Heart left ventricle (tissue), 16 donors: ENCODE results near the gene WWOX. TPM values are rescaled to one million over a fixed set of nuclear protein-coding genes. Genes with fewer than 3 reads are reported as not detected.

ENCODE experiments used
- ATAC-seq, 4 donors: fragments of 200-7000 bp; cut with Tn5 transposase; one replicate each; pipeline ENCODE4 v1.9.1; 2020 to 2022; ENCODE audit warnings: moderate library complexity in 4 of 4, mild to moderate bottlenecking in 3 of 4, moderate number of reproducible peaks in 1 of 4
- DNase-seq, 5 donors: peaks; one replicate each; pipeline ENCODE4 v3.0.0-alpha.2; 2020
- H3K27ac ChIP-seq, 12 donors: fragments of 200-600 bp; sonication (generic) in 4 of 12; one replicate each; pipeline versions ENCODE4 v1.5.0 to v1.8.0; 2016 to 2022; ENCODE audit warnings: mild to moderate bottlenecking in 2 of 12
- H3K27me3 ChIP-seq, 9 donors: fragments of 200-600 bp; sonication (generic) in 2 of 9; one replicate each; pipeline versions ENCODE4 v1.5.1 to v1.8.0; 2016 to 2022; ENCODE audit warnings: mild to moderate bottlenecking in 3 of 9
- H3K36me3 ChIP-seq, 9 donors: fragments of 200-600 bp; sonication (generic) in 2 of 9; one replicate each; pipeline versions ENCODE4 v1.5.0 to v1.8.0; 2018 to 2022; ENCODE audit warnings: mild to moderate bottlenecking in 2 of 9
- H3K4me1 ChIP-seq, 12 donors: fragments of 200-600 bp; sonication (generic) in 4 of 12; one replicate each; pipeline versions ENCODE4 v1.5.0 to v1.8.0; 2016 to 2022; ENCODE audit warnings: mild to moderate bottlenecking in 3 of 12
- H3K4me3 ChIP-seq, 12 donors: fragments of 200-600 bp; sonication (generic) in 4 of 12; one replicate each; pipeline versions ENCODE4 v1.5.0 to v1.8.0; 2017 to 2022; ENCODE audit warnings: mild to moderate bottlenecking in 9 of 12, moderate library complexity in 4 of 12
- H3K9me3 ChIP-seq, 12 donors: fragments of 200-600 bp; sonication (generic) in 4 of 12; one replicate each; pipeline versions ENCODE4 v1.5.0 to v1.8.0; 2016 to 2022; ENCODE audit warnings: mild to moderate bottlenecking in 1 of 12
- CTCF ChIP-seq, 12 donors: fragments of 200-600 bp; sonication (generic) in 4 of 12; IDR thresholded peaks; one replicate each; pipeline versions ENCODE4 v1.5.0 to v1.8.0; 2018 to 2022; ENCODE audit warnings: antibody characterized with exemption in 12 of 12, mild to moderate bottlenecking in 5 of 12
- POLR2A ChIP-seq, 2 donors: fragments of 450-650 bp; IDR thresholded peaks; one replicate each; pipeline ENCODE4 v1.6.1; 2017; ENCODE audit warnings: antibody characterized with exemption in 2 of 2, mild to moderate bottlenecking in 2 of 2, moderate library complexity in 2 of 2
- WGBS, 4 donors: extraction: QIAGEN DNeasy Blood & Tissue Kit in 2 of 4; methylation state at CpG; one replicate each; pipeline versions ENCODE4 v1.1.5 to v1.1.7; 2013 to 2018; 5-methylcytosine and 5-hydroxymethylcytosine counted together
- intact Hi-C, 10 donors: fragments of 100-400 bp; cut with DNase I; formaldehyde crosslinking; loops; one replicate each; pipeline versions ENCODE4 v1.11.1 to v1.14.2; 2022
- polyA plus RNA-seq, 2 donors: library from polyadenylated mRNA; stranded (reverse); fragments of 200-250 nt; gene quantifications; one replicate each; pipeline ENCODE4 v1.2.3, GENCODE V29; 2013
- total RNA-seq, 9 donors: library from RNA; depleted of rRNA in 2 of 9; stranded (reverse); fragments of >200 nt in 2 of 9; fragmentation: NEBNext Ultra II Directional in 3 of 9; extraction: Animal tissue kit (Norgen Biotek cat#: 25700) in 3 of 9; gene quantifications; one replicate each; pipeline versions ENCODE4 v1.1.0 to v1.2.4, GENCODE V29; 2016 to 2023
- donor health status: ischemic (EF 13 %, LVEDD 7.1; RV severe dilation, severe dysfunction).
- donor health status: healthy with polysubstance abuse.
- donor health status: DM: no; HTN: yes; CAD: no.
- donor health status: DM: no; HTN: no; CAD: no.
- donor health status: ischemic (EF 25% LVEDD 6.9; RV normal size, moderate dysfunction).
- donor health status: ischemic (EF 25% LVEDD 5.7; RV mildly dilated, moderate dysfunction).
- donor health status: healthy.
- donor health status: DM: yes; HTN: yes; CAD: no.
- donor health status: ischemic (EF 35%, LVEDD 5.7; RV mildly dilated, moderate dysfunction).
- donor health status: nonischemic (EF 11% LVEDD 7.7; RV severe dilation, severe dysfunction).
- donor health status: DM: yes; HTN: yes; CAD: no.
- donor health status: PGD.
- donor health status: ischemic (EF 29% LVEDD 5.4; RV normal size, mild dysfunction).
- donor health status: nonischemic (EF 23%, LVEDD 6.1; RV moderate dilation, normal function).

The WWOX gene
- total and polyA plus RNA-seq, 11 donors: 4.3 to 18.3 (median 9.1) TPM

DNA sequence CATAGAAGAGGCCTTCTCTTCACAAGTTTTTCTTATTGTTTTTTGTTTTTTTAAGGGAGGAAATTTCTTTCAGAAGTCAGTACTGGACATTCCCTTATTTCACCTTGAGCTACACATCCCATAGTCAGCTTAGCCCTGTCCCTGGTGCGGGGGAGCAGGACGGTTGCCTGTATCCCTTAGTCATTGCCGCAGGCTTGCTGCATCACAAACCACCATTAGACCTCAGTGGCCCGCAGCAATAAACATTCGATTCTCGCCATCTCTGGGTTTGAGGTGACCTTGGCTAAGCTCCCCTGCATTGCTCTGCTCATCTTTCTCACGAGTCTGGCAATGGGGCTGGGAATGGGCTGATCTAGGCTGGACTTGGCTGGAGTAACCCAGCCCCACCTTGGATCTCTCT, 692.5 kb downstream of the WWOX start:
- H3K9me3 ChIP-seq: no peaks in the 10 kb centered on the region
- no peaks in the 10 kb centered on the region for H3K36me3 ChIP-seq
- H3K4me3 ChIP-seq: no peak overlapping the region
- no peaks in the 10 kb centered on the region for H3K27me3 ChIP-seq
- WGBS, 4 donors: 80 to 95% (median 82%) methylated on average over 7 of the region's 7 CpGs
- DNase-seq: no peak
- ATAC-seq: no peak
- no peak overlapping the region for H3K27ac ChIP-seq
- intact Hi-C loops: no loop called here
- peaks cover 0 to 8% (median 0%) of the 10 kb centered on the region in 12 donors for H3K4me1 ChIP-seq
- TF ChIP-seq CTCF (IDR thresholded peaks at IDR 0.05) (no peak), POLR2A (IDR thresholded peaks at IDR 0.05) (no peak)

DNA sequence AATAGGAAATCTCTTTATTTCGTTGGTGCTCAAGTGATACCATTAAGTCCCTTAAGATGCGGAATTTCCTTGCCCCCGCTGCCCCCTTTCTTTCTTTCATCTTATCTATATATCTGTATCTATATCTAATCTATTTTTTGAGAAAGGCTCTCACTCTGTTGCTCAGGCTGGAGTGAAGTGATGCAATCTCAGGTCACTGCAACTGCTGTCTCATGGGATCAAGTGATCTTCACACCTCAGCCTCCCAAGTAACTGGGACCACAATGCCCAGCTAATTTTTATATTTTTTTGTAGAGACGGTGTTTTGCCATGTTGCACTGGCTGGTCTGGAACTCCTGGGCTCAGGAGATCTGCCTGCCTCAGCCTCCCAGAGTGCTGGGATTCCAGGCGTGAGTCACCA, 693.5 kb downstream of the WWOX start:
- WGBS, 4 donors: 95 to 99% (median 95%) methylated on average over 5 of the region's 5 CpGs
- H3K36me3 ChIP-seq: no peaks in the 10 kb centered on the region
- no peak overlapping the region for H3K27ac ChIP-seq
- no peaks in the 10 kb centered on the region for H3K9me3 ChIP-seq
- DNase-seq (no peak), ATAC-seq (no peak)
- intact Hi-C loops: no loop called here
- no peaks in the 10 kb centered on the region for H3K27me3 ChIP-seq
- no peak overlapping the region for H3K4me3 ChIP-seq
- TF ChIP-seq POLR2A (IDR thresholded peaks at IDR 0.05) (no peak), CTCF (IDR thresholded peaks at IDR 0.05) (no peak)
- peaks cover 0 to 8% (median 0%) of the 10 kb centered on the region in 12 donors for H3K4me1 ChIP-seq

DNA sequence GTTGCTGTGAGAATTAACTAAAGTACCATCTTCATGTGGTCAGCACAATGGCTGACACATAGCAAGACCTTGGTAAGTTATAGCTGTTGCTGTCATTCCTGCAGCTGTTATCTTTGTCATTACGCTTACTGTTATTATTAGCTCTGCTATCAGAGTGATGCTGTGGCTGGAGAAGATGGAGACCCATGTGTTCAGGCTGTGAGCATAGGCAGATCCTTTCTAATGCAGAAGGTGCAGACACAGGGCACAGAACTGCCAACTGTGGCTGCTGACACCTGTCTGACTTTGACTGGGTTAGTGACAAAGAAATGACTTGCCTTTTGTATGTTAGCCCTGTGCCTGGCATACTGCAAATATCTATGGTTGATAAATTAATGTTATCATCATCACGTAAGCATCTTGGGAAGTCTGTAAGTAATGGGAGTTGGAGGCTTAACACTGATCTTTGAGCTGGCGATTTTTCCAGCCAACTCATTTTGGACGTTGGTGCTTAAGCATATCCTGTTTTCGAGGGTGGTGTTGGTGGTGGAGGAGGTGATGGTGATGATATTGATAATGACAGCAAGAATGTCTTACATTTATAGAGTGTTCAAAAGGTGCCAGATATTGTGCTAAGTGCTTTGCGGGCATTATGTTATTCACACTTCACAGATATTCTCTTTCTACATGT, 695.3 kb downstream of the WWOX start:
- Histone ChIP-seq H3K36me3 (no peaks in the 10 kb centered on the region), H3K27ac (no peak overlapping the region), H3K27me3 (no peaks in the 10 kb centered on the region), H3K9me3 (no peaks in the 10 kb centered on the region), H3K4me3 (no peak overlapping the region), H3K4me1 (peaks cover 0 to 8% (median 0%) of the 10 kb centered on the region in 12 donors)
- intact Hi-C loops: no loop called here
- WGBS, 4 donors: 47 to 56% (median 53%) methylated on average over 6 of the region's 6 CpGs
- no peak for TF ChIP-seq POLR2A (IDR thresholded peaks at IDR 0.05)
- TF ChIP-seq CTCF (IDR thresholded peaks at IDR 0.05): no peak
- DNase-seq (no peak), ATAC-seq (peak; percentile 32 to 84 (median 77))

DNA sequence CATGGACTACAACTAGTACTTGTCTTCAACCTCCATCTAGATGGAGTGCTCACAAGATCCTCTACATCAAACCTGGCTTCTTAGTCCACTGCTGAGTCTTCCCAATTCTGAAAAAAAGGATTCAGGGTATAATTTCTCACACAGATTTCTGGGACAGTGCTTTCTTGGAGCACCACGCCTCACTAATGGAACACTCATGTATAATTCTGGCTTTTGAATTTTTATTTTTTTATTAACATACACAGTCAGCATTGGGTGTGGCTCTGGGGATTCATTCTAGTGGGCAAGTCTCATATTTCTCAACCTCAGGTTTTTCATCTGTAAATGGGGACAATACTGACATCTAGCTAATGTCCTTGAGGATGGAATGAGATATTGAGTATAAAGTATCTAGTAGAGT, 696.0 kb downstream of the WWOX start:
- 93 to 100% (median 96%) methylated on average over 1 of the region's 1 CpG for WGBS, 4 donors
- intact Hi-C loops: no loop called here

More for the DNA sequence above, 696.0 kb downstream of the WWOX start:
- no peak for ATAC-seq
- DNase-seq: no peak
- no peak overlapping the region for H3K4me3 ChIP-seq
- TF ChIP-seq POLR2A (IDR thresholded peaks at IDR 0.05): no peak
- TF ChIP-seq CTCF (IDR thresholded peaks at IDR 0.05): no peak
- H3K36me3 ChIP-seq: no peaks in the 10 kb centered on the region
- no peaks in the 10 kb centered on the region for H3K9me3 ChIP-seq
- peaks cover 0 to 8% (median 0%) of the 10 kb centered on the region in 12 donors for H3K4me1 ChIP-seq
- peak overlapping the region in 1 of 12 donors; percentile 21 for H3K27ac ChIP-seq
- no peaks in the 10 kb centered on the region for H3K27me3 ChIP-seq
